ENCODE measurements around the gene BORCS5. TPM values are rescaled to one million over a fixed set of nuclear protein-coding genes. Genes with fewer than 3 reads are reported as not detected.
A peak's percentile ranks its signal among the peaks of the same experiment; 100 is the strongest.

The BORCS5 gene
- total and polyA plus RNA-seq, 3 experiments from 2014 or later: 22.0 to 39.7 (median 36.4) TPM

DNA sequence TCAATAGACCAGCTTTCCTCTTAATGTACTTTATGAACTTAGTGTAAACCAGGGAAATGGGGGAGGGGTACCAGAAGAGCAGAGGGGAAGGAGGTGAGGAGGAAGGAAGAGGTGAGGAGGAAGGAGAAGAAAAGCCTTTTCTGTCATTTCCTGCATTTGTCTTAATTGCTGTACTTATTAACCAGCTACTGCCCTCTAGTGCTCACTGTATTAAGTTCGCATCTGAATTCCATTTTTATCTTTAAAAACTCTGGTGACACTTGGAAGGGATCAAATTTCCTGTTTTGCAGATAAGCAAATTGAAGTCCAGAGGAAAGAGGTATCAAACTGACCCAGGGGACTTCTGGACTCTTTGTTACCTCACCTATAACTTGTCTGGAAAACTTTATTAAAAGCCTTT, 29.1 kb upstream of the BORCS5 start:
- Mint-ChIP-seq H3K27me3 (no peaks in the 10 kb centered on the region), H3K9me3 (no peaks in the 10 kb centered on the region), H3K4me1 (peaks cover 4 to 9% (median 8%) of the 10 kb centered on the region in 3 donors), H3K4me3 (no peak overlapping the region), H3K36me3 (no peaks in the 10 kb centered on the region), H3K27ac (peak overlapping the region in 5 of 8 donors; percentile 20 to 85 (median 59))
- H3K27me3 ChIP-seq (ENCODE audit: insufficient read depth, low read length, poor library complexity, severe bottlenecking): no peaks in the 10 kb centered on the region
- POLR2A ChIA-PET: interaction anchor here (1.2 kb wide), 1 partner anchor 30 kb away, joined by 5 read pairs; no protein-coding TSS in a partner anchor
- no peak overlapping the region for H3K27ac ChIP-seq (ENCODE audit: low read depth, low read length)
- peaks cover 9% of the 10 kb centered on the region for H3K4me1 ChIP-seq (ENCODE audit: insufficient read depth, low read length)
- H3K36me3 ChIP-seq (ENCODE audit: insufficient read depth, low read length): no peaks in the 10 kb centered on the region
- no peak overlapping the region for H3K4me3 ChIP-seq (ENCODE audit: low read length)
- DNase-seq: peak in 2 of 5 donors; percentile 37 to 51
- H3K9me3 ChIP-seq (ENCODE audit: low read length): no peaks in the 10 kb centered on the region
- CTCF ChIA-PET: interaction anchor here (0.8 to 3.7 kb wide), 13 partner anchors 9 to 1557 kb away, joined by 3 to 23 read pairs (median 4); partner anchors contain the start of gene BORCS5

GRCh38 chr12:12331244-12331771, 25.6 kb upstream of the BORCS5 start:
- H3K4me3 ChIP-seq (ENCODE audit: low read length): no peak overlapping the region
- ChIA-PET POLR2A (interaction anchor here (1.1 kb wide), 1 partner anchor 25 kb away, joined by 4 read pairs; no protein-coding TSS in a partner anchor), CTCF (interaction anchor here (2.9 kb wide), 1 partner anchor 26 kb away, joined by 18 read pairs; the partner anchor contains the start of gene BORCS5)
- no peak overlapping the region for H3K27ac ChIP-seq (ENCODE audit: low read depth, low read length)
- H3K36me3 Mint-ChIP-seq: no peaks in the 10 kb centered on the region
- H3K27ac Mint-ChIP-seq: peak overlapping the region in 1 of 8 donors; percentile 64
- H3K4me1 Mint-ChIP-seq: peaks cover 9 to 23% (median 20%) of the 10 kb centered on the region in 3 donors
- DNase-seq: no peak
- H3K4me3 Mint-ChIP-seq: no peak overlapping the region
- H3K27me3 ChIP-seq (ENCODE audit: insufficient read depth, low read length, poor library complexity, severe bottlenecking): no peaks in the 10 kb centered on the region
- H3K36me3 ChIP-seq (ENCODE audit: insufficient read depth, low read length): no peaks in the 10 kb centered on the region
- peaks cover 15% of the 10 kb centered on the region for H3K4me1 ChIP-seq (ENCODE audit: insufficient read depth, low read length)
- H3K9me3 Mint-ChIP-seq: no peaks in the 10 kb centered on the region
- H3K9me3 ChIP-seq (ENCODE audit: low read length): no peaks in the 10 kb centered on the region
- peaks cover 1 to 7% of the 10 kb centered on the region in 2 donors for H3K27me3 Mint-ChIP-seq

- H3K4me3 ChIP-seq (ENCODE audit: low read length): no peak overlapping the region
- H3K27me3 ChIP-seq (ENCODE audit: insufficient read depth, low read length, poor library complexity, severe bottlenecking): no peaks in the 10 kb centered on the region
- Mint-ChIP-seq H3K4me1 (peaks cover 9 to 23% (median 20%) of the 10 kb centered on the region in 3 donors), H3K27ac (no peak overlapping the region), H3K9me3 (no peaks in the 10 kb centered on the region), H3K27me3 (peaks cover 1 to 7% of the 10 kb centered on the region in 2 donors), H3K36me3 (no peaks in the 10 kb centered on the region), H3K4me3 (no peak overlapping the region)
- H3K9me3 ChIP-seq (ENCODE audit: low read length): no peaks in the 10 kb centered on the region
- H3K27ac ChIP-seq (ENCODE audit: low read depth, low read length): no peak overlapping the region
- no peak for DNase-seq
- CTCF ChIA-PET: interaction anchor here (2.9 kb wide), 1 partner anchor 26 kb away, joined by 18 read pairs; the partner anchor contains the start of gene BORCS5
- H3K4me1 ChIP-seq (ENCODE audit: insufficient read depth, low read length): peaks cover 15% of the 10 kb centered on the region
- H3K36me3 ChIP-seq (ENCODE audit: insufficient read depth, low read length): no peaks in the 10 kb centered on the region
- POLR2A ChIA-PET: interaction anchor here (1.1 kb wide), 1 partner anchor 24 kb away, joined by 4 read pairs; no protein-coding TSS in a partner anchor
Measured at GRCh38 chr12:12331896-12332295, 25.0 kb upstream of the BORCS5 start.

DNA sequence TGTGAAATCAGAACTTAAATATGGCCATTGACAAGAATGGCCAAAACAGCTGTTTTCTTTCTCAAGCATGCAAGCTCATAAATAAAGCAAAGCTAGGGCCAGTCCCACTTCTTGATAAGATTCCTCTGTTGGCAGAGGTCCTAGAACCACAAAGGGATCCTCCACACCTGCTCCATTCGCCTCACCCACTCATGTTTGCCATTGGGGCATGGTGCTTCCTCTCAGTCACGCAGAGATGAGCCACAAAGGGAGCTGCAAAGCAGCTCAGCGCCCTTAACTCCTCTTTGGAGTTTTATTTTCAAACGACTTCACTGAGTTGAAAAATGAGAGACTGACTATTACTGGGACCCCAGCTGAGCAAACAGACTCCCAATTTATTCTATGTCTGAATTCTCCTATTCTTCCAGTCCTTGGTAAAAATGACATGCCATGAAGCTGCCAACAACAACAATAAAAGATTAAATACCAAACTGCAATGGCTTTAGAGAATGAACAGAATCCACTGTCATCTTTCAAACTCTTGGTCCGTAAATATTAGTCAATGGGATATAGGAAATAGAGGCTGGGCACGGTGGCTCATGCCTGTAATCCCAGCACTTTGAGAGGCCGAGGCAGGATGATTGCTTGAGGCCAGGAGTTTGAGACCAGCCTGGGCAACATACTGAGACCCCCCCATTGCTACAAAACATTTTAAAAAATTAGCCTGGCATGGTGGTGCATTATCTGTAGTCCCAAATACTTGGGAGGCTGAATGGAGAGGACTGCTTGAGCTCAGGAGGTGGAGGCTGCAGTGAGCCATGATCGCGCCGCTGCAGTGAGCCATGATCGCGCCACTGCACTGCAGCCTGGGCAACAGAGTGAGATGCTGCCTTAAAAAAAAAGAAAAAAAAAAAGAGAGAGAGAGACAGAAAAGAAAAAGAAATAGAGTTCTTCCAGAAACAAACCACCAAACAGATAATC, 23.2 kb upstream of the BORCS5 start:
- Histone ChIP-seq H3K9me3 (ENCODE audit: low read length) (no peaks in the 10 kb centered on the region), H3K4me3 (ENCODE audit: low read length) (no peak overlapping the region), H3K27me3 (ENCODE audit: insufficient read depth, low read length, poor library complexity, severe bottlenecking) (no peaks in the 10 kb centered on the region), H3K27ac (ENCODE audit: low read depth, low read length) (no peak overlapping the region), H3K4me1 (ENCODE audit: insufficient read depth, low read length) (peaks cover 6% of the 10 kb centered on the region), H3K36me3 (ENCODE audit: insufficient read depth, low read length) (no peaks in the 10 kb centered on the region)
- Mint-ChIP-seq H3K9me3 (no peaks in the 10 kb centered on the region), H3K4me1 (peaks cover 8 to 15% (median 14%) of the 10 kb centered on the region in 3 donors), H3K27me3 (peaks cover 1 to 7% of the 10 kb centered on the region in 2 donors), H3K27ac (peak overlapping the region in 2 of 8 donors; percentile 29 to 67), H3K4me3 (peak overlapping the region in 1 of 7 donors; percentile 15), H3K36me3 (no peaks in the 10 kb centered on the region)
- no peak for DNase-seq
- CTCF ChIA-PET: interaction anchor here (0.9 to 2.9 kb wide), 10 partner anchors 10 to 759 kb away, joined by 3 to 18 read pairs (median 4); partner anchors contain the start of genes BORCS5 and MANSC1
- POLR2A ChIA-PET: interaction anchor here (1.1 kb wide), 1 partner anchor 435 kb away, joined by 3 read pairs; no protein-coding TSS in a partner anchor

- no peak overlapping the region for H3K4me3 ChIP-seq (ENCODE audit: low read length)
- Mint-ChIP-seq H3K9me3 (no peaks in the 10 kb centered on the region), H3K27me3 (peaks cover 1 to 7% of the 10 kb centered on the region in 2 donors), H3K27ac (peak overlapping the region in 1 of 8 donors; percentile 29), H3K4me1 (peaks cover 8 to 15% (median 14%) of the 10 kb centered on the region in 3 donors), H3K36me3 (no peaks in the 10 kb centered on the region), H3K4me3 (peak overlapping the region in 2 of 7 donors; percentile 7 to 15)
- DNase-seq: peak; percentile 50 to 69 (median 59)
- ChIA-PET CTCF (interaction anchor here (0.7 to 2.9 kb wide), 10 partner anchors 9 to 760 kb away, joined by 3 to 18 read pairs (median 3); partner anchors contain the start of genes BORCS5 and MANSC1), POLR2A (no interaction called here)
- H3K4me1 ChIP-seq (ENCODE audit: insufficient read depth, low read length): peaks cover 6% of the 10 kb centered on the region
- no peaks in the 10 kb centered on the region for H3K27me3 ChIP-seq (ENCODE audit: insufficient read depth, low read length, poor library complexity, severe bottlenecking)
- H3K27ac ChIP-seq (ENCODE audit: low read depth, low read length): no peak overlapping the region
- H3K9me3 ChIP-seq (ENCODE audit: low read length): no peaks in the 10 kb centered on the region
- H3K36me3 ChIP-seq (ENCODE audit: insufficient read depth, low read length): no peaks in the 10 kb centered on the region
Measured at GRCh38 chr12:12334367-12335040, 22.4 kb upstream of the BORCS5 start.

DNA sequence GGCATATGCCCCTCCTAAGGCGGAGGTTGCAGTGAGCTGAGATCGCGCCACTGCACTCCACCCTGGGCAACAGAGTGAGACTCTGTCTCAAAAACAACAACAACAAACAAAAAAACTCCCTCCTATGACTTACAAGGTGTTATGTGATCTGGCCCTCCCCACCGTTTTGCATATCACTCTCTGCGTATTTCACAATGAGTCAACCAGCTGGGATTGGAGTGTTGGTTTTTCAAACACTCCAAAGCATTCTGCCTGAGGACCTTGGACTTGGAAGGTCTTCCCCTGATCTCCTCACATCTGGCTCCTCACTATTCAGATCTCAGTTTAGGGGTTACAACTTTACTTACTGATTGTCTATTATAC, 20.8 kb upstream of the BORCS5 start:
- H3K36me3 ChIP-seq (ENCODE audit: insufficient read depth, low read length): no peaks in the 10 kb centered on the region
- peaks cover 6% of the 10 kb centered on the region for H3K4me1 ChIP-seq (ENCODE audit: insufficient read depth, low read length)
- no peak overlapping the region for H3K4me3 ChIP-seq (ENCODE audit: low read length)
- H3K27me3 ChIP-seq (ENCODE audit: insufficient read depth, low read length, poor library complexity, severe bottlenecking): no peaks in the 10 kb centered on the region
- peaks cover 8 to 15% (median 14%) of the 10 kb centered on the region in 3 donors for H3K4me1 Mint-ChIP-seq
- no peaks in the 10 kb centered on the region for H3K9me3 ChIP-seq (ENCODE audit: low read length)
- no peaks in the 10 kb centered on the region for H3K36me3 Mint-ChIP-seq
- H3K27me3 Mint-ChIP-seq: peaks cover 1 to 10% of the 10 kb centered on the region in 2 donors
- H3K27ac ChIP-seq (ENCODE audit: low read depth, low read length): no peak overlapping the region
- ChIA-PET POLR2A (no interaction called here), CTCF (interaction anchor here (1.2 to 2.9 kb wide), 3 partner anchors 10 to 21 kb away, joined by 3 to 12 read pairs (median 3); partner anchors contain the start of gene BORCS5)
- DNase-seq: no peak
- no peak overlapping the region for H3K4me3 Mint-ChIP-seq
- peak overlapping the region in 2 of 8 donors; percentile 6 to 88 for H3K27ac Mint-ChIP-seq
- H3K9me3 Mint-ChIP-seq: no peaks in the 10 kb centered on the region

DNA sequence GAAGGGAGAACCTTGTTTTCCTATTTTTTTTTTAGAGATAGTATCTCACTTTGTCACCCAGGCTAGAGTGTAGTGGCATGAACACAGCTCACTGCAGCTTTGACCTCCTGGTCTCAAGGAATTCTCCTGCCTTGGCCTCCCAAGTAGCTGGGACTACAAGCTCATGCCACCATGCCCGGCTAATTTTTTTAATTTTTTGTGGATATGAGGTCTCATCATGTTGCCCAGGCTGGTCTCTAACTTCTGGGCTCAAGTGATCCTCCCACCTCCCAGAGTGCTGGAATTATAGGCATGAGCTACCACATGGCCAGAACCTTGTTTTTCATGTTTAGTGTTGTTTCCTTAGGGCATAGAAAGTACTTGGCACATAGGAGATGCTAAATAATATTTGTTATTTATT, 20.4 kb upstream of the BORCS5 start:
- no peaks in the 10 kb centered on the region for H3K9me3 Mint-ChIP-seq
- no peaks in the 10 kb centered on the region for H3K36me3 Mint-ChIP-seq
- no peak for DNase-seq
- no peaks in the 10 kb centered on the region for H3K9me3 ChIP-seq (ENCODE audit: low read length)
- peaks cover 3 to 10% of the 10 kb centered on the region in 2 donors for H3K27me3 Mint-ChIP-seq
- ChIA-PET POLR2A (no interaction called here), CTCF (interaction anchor here (1.2 to 2.9 kb wide), 2 partner anchors 9 to 20 kb away, joined by 3 to 12 read pairs; partner anchors contain the start of gene BORCS5)
- no peak overlapping the region for H3K27ac ChIP-seq (ENCODE audit: low read depth, low read length)
- H3K4me1 Mint-ChIP-seq: peaks cover 8 to 15% (median 14%) of the 10 kb centered on the region in 3 donors
- peaks cover 6% of the 10 kb centered on the region for H3K4me1 ChIP-seq (ENCODE audit: insufficient read depth, low read length)
- H3K27ac Mint-ChIP-seq: no peak overlapping the region
- H3K36me3 ChIP-seq (ENCODE audit: insufficient read depth, low read length): no peaks in the 10 kb centered on the region
- no peak overlapping the region for H3K4me3 Mint-ChIP-seq
- no peak overlapping the region for H3K4me3 ChIP-seq (ENCODE audit: low read length)
- no peaks in the 10 kb centered on the region for H3K27me3 ChIP-seq (ENCODE audit: insufficient read depth, low read length, poor library complexity, severe bottlenecking)

Data from CD8-positive, alpha-beta memory T cell (primary cell).